ENCODE results near the gene PHC3.

GRCh38 chr3:170144437-170144843 lies 37.1 kb downstream of the PHC3 start:
- TF ChIP-seq, protein P1, sequence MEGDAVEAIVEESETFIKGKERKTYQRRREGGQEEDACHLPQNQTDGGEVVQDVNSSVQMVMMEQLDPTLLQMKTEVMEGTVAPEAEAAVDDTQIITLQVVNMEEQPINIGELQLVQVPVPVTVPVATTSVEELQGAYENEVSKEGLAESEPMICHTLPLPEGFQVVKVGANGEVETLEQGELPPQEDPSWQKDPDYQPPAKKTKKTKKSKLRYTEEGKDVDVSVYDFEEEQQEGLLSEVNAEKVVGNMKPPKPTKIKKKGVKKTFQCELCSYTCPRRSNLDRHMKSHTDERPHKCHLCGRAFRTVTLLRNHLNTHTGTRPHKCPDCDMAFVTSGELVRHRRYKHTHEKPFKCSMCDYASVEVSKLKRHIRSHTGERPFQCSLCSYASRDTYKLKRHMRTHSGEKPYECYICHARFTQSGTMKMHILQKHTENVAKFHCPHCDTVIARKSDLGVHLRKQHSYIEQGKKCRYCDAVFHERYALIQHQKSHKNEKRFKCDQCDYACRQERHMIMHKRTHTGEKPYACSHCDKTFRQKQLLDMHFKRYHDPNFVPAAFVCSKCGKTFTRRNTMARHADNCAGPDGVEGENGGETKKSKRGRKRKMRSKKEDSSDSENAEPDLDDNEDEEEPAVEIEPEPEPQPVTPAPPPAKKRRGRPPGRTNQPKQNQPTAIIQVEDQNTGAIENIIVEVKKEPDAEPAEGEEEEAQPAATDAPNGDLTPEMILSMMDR (optimal IDR thresholded peaks at IDR 0.05 in 1 of 3, IDR thresholded peaks at IDR 0.05 in 1 of 3, conservative IDR thresholded peaks at IDR 0.05 in 1 of 3; ENCODE audit: extremely low read depth in 1 of 3, insufficient read depth in 2 of 3, low read length in 3 of 3), result no peak
- no peak for TF ChIP-seq EZH2 (IDR thresholded peaks at IDR 0.05; ENCODE audit: low read length)

Measured in keratinocyte (primary cell).